ENCODE results near the gene SYCE3.

SYCE3 gene

GRCh38 chr22:50531546-50531961 is 31.2 kb downstream of the SYCE3 start:
- DNase-seq (ENCODE audit: low spot score) = peak; percentile 81
- no peak for TF ChIP-seq CTCF (IDR thresholded peaks at IDR 0.05; ENCODE audit: extremely low read depth, missing control alignments)

- TF ChIP-seq CTCF (IDR thresholded peaks at IDR 0.05; ENCODE audit: extremely low read depth, missing control alignments) = no peak
- DNase-seq (ENCODE audit: low spot score) = peak; percentile 84
These were observed 31.7 kb downstream of the SYCE3 start for GRCh38 chr22:50530877-50531545.

GRCh38 chr22:50530580-50530876 is 32.2 kb downstream of the SYCE3 start:
- DNase-seq (ENCODE audit: low spot score) = no peak
- no peak for TF ChIP-seq CTCF (IDR thresholded peaks at IDR 0.05; ENCODE audit: extremely low read depth, missing control alignments)

GRCh38 chr22:50529897-50530579 is 32.7 kb downstream of the SYCE3 start, which contains the start of gene TYMP:
TSS of gene TYMP (minus strand) at chr22:50530012. CDS start at chr22:50529709, 303 bp downstream.
- TF ChIP-seq CTCF (IDR thresholded peaks at IDR 0.05; ENCODE audit: extremely low read depth, missing control alignments) = no peak
- peak; percentile 93 for DNase-seq (ENCODE audit: low spot score)

- no peak for DNase-seq (ENCODE audit: low spot score)
- no peak for TF ChIP-seq CTCF (IDR thresholded peaks at IDR 0.05; ENCODE audit: extremely low read depth, missing control alignments)
These were observed 33.3 kb downstream of the SYCE3 start for GRCh38 chr22:50529416-50529896.

- TF ChIP-seq CTCF (IDR thresholded peaks at IDR 0.05; ENCODE audit: extremely low read depth, missing control alignments) = no peak
- DNase-seq (ENCODE audit: low spot score) = no peak
These were observed 33.9 kb downstream of the SYCE3 start for GRCh38 chr22:50528682-50529415.

All from GM20000 (cell line).